GM18870 (cell line): ENCODE results near the gene MRPL55.

ENCODE experiments used
- ATAC-seq: cut with Tn5 transposase; IDR thresholded peaks from one replicate; pipeline ENCODE4 v1.9.1; 2021; ENCODE audit warnings: moderate library complexity; ENCODE audit not compliant: unreplicated experiment

MRPL55 gene

DNA sequence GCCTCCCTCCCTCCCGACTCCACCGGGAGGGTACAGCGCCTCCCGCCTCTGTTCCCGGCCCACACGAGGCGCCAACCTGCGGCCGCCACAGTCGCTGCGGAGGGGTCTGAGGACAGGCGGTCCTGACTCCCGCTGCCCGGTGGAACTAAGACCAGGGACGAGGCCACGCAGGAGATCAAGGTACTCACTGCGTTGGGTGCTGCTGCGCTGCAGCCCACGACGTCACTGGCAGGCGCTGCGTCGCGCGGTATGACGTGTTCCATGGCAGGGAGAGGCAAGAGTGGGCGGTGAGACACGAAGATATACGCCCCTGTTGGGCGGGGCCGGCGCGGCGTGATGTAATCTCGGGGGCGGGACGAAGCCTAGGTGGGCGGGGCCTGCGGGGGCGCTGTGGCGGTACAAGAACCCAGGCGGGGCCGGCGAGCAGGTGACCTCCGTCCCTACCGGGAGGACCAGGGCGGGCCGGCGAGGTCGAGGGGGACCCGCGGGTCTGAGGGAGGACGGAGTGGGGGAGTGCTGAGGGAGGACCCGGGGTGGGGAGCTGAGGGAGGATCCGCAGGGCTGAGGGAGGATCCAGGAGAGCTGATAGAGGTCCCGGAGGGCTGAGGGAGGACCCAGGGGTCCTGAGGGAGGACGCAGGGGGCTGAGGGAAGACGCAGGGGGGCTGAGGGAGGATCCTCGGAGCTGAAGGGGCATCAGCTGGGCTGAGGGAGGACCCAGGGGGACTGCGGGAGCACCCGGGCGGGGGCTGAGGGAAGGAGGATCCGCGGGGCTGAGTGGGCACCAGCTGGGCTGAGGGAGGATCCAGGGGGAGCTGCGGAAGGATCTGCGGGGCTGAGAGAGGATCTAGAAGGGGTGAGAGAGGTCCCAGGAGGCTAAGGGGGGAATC is at the start of gene MRPL55:
TSS of gene MRPL55 (minus strand) at position 227 of the 889 bp plus-strand sequence. CDS start 1,039 bp downstream, outside the sequence.
- ATAC-seq, result peak; percentile 89

DNA sequence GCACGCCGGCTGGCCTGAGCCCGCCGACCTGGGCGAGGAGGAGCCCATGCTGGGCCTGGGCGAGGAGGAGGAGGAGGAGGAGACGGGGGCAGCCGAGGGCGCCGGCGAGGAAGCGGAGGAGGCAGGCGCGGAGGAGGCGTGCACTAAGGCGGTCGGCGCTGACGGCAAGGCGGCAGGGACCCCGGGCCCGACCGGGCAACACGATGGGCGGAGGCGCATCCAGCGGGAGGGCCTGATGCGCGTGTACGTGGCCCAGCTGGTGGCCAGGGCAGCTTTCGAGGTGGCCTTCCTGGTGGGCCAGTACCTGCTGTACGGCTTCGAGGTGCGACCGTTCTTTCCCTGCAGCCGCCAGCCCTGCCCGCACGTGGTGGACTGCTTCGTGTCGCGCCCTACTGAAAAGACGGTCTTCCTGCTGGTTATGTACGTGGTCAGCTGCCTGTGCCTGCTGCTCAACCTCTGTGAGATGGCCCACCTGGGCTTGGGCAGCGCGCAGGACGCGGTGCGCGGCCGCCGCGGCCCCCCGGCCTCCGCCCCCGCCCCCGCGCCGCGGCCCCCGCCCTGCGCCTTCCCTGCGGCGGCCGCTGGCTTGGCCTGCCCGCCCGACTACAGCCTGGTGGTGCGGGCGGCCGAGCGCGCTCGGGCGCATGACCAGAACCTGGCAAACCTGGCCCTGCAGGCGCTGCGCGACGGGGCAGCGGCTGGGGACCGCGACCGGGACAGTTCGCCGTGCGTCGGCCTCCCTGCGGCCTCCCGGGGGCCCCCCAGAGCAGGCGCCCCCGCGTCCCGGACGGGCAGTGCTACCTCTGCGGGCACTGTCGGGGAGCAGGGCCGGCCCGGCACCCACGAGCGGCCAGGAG is 49.3 kb upstream of the MRPL55 start:
- no peak for ATAC-seq

DNA sequence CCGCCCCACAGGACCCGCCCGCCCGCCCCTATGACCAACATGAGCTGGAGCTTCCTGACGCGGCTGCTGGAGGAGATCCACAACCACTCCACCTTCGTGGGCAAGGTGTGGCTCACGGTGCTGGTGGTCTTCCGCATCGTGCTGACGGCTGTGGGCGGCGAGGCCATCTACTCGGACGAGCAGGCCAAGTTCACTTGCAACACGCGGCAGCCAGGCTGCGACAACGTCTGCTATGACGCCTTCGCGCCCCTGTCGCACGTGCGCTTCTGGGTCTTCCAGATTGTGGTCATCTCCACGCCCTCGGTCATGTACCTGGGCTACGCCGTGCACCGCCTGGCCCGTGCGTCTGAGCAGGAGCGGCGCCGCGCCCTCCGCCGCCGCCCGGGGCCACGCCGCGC is 48.6 kb upstream of the MRPL55 start:
- no peak for ATAC-seq

DNA sequence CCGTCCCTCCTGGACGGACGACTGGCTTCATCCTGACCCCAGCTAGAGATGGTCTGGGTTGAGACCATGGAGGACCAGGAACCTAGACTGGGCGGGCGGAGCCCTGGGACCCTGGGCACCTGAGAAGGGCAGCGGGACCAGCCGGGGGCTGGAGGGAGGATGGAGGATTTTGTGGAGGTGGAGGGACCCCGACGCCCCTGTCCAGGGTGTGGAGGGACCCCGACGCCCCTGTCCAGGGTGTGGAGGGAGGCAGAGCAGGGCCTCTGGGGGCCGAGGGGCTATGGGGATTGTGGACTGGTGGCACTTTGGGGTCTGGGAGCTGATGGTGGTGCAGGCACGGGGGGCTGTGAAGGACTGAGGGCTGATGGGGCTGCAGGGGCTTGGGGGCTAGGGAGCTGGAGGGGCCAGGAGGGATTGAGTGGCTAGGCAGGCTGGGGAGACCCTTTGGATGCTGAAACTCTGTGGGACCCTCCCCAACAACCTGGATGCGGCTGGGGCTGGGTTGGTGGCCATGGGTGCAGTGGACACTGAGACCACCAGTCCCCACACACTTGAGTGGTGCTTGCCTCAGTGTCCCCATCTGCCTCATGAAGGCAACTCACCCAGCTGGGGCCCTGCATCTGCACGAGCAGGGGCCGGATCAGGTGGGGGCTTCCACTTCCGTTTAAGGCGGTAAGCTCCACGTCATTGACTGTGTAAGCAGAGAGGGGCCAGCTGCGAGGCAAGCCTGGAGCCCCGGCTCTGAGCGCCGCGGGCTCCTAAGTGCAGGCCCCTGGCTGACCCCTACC is 48.0 kb upstream of the MRPL55 start:
- no peak for ATAC-seq

DNA sequence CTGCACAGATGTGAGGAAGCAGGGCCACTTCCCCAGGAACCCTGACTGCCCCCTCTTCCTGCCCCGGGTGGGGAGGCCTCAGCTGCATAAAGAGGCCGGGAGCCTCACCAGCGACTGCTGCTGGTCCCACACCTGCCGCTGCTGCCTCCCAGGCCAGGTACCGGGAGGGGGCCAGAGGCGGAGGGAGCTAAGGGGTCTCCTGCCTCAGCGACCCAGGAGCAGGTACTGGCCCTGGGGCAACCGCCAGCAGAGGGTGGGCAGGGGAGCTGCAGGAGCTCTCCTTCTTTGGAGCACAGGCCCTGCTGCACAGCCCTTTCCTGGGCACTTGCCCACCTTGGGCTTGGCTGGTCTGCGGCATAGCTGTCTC is 47.4 kb upstream of the MRPL55 start:
- no peak for ATAC-seq

DNA sequence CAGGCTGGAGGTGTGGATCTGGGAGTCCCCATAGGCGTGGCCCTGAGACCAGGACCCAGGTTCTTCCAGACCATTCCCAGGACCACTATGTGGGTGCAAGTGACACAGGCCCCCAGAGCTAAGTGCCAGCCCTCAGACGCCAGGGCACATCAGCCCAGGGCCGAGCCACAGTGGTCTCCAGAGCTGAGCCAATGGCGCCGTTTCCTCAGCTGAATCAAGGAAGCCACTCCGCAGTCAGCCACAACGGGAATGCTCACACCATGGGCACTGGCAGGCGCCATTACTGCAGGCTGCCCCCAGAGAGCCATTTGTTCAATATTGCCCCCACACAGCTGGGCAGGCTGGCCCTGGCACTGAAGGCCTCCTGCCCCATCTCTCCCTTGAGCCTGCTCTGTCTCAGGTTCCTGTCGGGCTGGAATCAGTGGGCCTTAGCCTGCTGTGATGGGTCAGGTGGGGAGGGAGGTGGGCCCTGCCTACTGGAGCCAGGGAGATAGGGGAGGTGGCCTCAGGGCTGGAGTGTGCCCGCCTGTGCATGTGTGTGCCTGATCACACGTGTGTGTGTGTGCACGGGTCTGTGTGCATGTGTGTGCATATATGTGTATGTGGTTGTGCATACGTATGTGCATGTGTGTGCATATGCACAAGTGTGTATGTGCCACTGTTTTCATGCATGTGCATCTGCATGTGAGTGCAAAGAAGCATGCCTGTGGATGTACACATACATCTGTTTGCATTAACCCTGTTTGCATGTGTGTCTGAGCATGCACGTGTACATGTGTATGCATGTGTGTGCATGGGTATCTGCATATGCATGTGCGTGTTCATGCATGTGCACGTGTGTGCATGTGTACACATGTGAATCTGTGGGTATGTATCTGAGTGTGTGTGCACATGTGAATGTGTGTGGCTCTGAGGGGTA is 46.8 kb upstream of the MRPL55 start:
- ATAC-seq, result no peak

DNA sequence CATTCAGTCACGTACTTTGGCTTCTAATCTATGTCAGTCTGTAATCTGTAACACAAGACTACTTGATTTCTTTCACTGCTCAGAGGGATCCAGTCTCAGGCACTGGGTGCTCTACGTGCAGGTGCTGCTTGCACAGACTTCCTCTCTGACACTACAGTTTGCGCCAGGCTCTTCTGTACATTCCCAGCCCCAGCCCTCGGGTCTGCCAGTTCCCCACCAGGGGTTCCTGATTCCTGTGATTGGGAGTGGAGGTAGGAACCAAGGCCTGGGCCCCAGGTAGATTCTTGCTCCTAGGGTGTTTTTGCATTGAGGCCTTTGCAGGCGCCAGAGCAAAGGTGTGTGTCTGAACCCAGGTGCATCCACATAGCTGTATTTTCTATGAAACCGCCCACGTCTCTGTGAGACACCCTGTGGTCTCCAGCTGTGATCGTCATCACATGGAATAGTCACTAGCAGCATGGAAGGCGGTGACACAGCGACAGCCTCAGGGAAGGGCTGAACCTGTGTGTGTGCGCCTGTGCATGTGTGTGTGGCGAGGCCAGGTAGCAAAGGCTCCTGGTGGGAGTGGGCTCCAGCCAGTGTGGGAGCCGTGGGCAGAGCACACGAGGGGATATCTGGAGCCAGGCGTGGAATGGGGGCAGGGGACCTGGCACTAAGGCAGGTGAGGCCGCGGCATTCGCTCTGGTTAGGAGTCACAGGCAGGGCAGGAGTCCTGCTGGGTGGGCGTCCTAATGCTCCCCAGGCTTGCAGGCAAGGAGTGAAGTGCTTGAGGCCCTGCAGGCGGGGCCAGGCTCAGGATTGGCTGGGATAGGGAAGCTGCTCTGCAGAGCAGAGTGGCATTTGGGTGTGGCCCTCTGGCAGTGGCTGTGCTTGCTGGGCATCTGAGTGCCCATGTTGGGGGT is 45.8 kb upstream of the MRPL55 start:
- ATAC-seq, result no peak

DNA sequence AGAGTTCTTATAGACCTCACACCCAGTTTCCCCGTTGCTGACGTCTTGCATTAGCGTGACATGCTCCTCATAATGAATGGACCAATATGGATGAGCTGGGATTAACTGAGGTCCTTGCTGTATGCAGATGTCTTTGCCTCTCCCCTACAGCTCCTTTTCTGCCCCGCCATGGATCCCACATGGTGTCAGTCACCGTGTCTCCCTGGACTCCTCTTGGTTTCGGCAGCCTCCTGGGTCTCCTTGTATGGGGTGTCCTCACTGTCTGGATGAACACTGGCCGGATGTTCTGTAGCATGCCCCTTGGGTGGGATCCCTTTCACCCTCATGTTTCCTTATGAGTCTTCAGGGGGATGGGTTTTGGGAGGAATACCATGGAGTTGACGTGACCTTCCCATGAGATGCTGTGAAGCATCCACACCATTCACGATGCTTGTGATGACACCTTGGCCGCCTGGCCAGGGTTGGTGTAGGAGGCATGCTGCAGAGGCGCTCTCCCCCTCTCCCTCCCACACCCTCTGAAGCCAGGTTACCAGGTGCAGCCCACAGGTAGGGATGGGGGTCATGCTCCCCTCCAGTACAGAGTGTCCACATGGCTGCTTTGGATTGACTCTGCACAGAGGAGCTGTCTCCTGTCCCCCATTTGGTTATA is 45.0 kb upstream of the MRPL55 start:
- no peak for ATAC-seq

DNA sequence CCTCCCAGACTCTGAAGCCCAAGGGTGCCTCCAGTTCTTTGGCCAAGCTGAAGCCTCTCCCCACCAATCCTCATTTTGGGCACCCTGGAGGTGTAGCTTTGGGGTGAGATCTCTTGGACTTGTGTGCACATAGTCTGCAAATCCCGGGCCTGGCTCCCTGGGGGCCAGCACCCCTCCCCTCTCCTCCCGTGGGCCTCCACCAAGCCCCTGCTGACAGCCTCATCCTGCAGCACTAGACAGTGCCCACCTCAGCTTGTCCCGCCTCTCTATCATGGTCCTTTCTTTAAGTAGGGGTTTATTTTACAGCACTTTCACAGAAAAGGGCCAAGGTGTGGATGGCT is 43.8 kb upstream of the MRPL55 start:
- ATAC-seq, result no peak

DNA sequence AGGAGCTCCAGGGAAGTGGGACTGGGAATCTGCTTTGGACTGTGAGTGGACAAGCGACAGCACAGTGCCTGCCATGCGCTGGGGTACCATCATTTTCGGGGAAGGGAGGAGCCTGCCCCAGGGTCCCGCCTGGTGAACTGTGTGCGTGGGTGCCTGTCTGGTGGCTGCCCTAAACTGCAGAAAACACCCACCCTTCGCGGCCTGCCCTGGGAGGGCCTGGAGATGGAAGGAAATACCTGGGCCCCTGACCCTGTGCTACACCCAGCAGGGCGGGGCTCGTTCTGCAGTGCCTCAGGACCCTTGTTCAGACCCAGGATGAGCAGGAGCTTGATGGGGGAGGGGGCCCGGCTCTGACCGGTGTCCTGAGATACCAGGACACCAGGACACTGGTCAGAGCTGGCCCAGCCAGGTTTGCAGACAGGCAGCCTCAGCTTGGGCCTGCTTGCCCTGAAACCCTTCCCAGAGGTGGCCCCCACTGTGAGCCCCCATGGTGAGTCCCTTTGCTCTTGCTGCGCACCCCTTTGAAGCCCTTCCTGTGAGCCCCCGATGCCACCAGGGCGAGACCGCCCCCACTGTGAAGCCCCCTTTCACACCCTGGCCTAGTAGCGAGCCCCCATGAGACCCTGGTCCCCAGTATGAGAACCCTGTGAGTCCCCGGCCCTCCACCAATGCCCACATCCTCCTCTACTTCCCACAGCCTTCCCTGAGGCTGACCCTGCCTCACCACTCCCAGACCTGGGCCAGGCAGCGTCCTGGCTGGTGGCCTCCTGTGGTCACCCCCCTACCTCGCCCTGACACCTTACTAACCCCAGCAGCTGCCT is 43.2 kb upstream of the MRPL55 start:
- no peak for ATAC-seq

DNA sequence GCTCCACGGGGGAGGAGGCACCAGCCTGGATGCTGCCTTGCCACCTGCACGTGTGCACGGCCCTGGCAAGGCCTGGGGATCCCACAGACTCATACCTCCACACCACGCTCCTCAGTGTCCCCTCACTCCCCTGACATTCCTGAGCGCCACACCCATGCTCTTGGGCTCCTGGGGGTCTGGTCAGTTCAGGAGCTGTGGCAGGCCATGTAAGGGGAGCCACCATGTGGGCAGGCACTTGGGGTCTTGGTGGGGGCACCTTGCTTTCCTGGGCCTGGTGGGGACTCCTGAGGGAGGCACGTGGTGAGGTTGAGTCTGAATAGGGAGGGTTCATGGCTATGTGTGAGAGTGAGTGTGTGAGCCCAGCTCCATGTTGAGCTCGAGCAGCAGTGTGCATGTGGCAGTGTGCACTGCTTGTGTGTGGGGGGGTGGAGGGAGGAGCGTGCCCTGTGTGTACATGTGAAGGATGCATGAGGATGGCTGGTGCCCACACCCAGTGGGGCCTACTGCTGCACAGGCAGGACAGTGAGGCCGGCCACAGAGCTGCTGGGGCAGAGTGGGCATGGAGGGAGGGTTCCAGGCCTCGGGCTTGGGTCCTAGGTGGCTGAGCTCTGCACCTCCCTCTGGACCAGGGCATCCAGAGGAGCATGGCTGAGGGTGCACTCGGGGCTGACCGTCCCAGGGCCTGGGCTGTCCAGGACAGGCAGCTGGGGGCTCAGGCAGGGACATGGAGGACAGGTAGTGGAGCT is 42.3 kb upstream of the MRPL55 start:
- no peak for ATAC-seq

DNA sequence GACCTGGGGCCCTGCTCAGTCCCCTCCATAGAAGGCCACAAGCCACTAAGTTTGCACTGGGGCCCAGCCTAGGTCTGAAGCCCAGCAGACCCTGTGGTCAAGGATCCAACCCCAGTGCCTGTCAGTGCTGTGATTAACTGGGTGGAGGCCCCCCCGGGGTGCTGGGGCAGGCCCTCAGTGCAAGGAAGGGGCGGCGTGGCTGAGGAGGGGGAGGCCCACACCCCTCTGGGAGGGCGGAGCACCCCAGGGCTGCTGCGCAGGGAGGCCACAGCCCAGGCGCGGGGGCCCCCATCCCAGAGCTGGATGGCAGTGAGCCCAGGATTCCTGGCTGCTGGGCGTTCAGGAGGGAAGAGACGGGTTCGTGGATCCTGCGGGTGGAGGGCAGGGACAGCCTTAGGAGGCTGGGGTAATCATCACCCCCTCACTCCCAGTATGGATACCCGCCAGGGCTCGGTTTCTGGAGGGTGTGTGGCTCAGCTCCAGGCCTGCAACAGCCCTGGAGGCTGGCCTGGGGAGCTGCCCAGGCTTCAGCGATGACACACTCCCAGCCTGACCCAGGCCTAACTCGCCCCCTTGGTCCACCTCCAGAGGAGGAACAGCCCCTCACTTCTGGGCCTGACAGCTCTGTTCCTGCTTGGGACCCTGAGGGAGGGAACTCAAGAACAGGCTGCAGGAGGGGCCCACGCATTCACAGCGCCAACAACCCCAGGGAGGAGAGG is 41.5 kb upstream of the MRPL55 start:
- ATAC-seq, result no peak

DNA sequence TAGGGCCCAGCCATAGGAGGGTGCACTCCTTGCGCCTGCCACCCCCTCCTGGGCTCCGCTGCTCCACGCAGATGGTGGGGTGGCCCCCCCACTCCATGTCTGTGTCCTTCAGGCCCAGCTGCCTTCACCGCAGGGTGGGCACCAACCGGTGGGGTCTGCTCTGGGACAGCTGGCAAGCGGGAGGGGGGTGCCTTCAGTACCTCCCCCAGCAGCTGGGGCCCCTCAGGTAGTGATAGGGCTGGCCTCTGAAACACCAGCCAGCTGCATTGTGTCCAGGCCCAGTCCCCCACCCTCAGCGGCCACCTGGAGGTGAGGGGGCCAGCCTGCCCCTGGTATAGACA is 41.0 kb upstream of the MRPL55 start:
- no peak for ATAC-seq

DNA sequence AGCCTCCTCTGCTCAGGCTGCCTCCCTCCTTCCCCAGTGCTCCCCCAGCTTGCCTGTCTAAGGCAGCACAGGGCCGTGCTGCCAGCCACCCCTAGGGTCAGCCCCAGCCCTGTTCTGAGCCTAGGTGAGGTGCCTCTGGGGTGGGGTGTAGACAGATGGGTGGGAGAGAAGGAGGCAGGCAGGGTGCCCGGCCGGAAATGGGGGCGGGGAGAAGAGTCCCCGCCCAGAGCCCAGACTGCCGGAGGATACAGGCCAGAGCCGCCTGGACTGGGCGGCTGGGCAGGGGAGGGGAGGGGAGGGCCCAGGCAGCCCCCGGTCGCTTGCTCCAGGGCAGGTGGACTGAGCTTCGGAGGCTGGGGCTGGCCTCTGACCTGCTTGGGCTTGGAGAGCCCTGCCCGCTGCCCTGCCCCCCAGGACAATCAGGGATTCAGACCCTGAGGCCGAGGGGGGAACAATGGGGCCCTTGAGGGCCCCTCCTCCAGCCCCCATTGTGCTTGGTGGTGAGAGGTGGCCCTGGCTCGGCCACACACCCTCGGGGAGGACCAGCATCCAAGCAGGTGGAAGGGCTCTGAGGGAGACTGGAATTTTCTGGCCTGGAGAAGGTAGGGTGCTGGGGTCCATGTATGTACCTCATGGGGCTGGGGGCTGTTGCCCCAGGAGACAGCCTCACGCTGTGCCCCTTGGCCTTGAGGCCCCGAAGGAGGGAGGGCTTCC is 40.5 kb upstream of the MRPL55 start, which contains the start of gene GJC2:
TSS of gene GJC2 (plus strand) at position 525 of the 714 bp plus-strand sequence. CDS start 7,829 bp downstream, outside the sequence.
- ATAC-seq, result no peak

DNA sequence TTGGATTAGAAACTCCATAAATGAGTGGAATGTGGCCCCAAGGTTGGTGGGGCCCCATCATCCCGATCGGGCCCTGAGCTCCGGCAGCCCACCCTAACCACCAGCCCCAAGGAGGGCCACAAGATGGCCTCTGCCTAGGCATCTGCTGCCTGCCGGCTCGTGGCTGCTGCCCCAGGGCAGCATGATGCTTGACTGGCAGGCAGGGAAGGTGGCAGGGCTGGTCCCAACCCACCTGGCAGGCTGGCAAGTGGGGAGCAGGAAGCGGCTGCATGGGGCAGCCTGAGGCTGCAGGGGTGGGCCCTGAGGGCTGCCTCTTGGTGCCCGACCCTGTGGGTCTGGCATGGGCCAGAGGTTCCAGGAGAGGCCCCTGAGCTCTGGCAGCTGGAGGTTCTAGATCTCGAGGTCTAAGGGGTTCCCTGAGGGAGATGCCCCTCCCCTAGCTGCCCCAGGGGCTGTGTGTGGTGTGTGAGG is 39.9 kb upstream of the MRPL55 start:
- ATAC-seq, result no peak
